Measurements from ENCODE around the gene MEOX1. TPM values are rescaled to one million over a fixed set of nuclear protein-coding genes. Genes with fewer than 3 reads are reported as not detected.

MEOX1 gene
- total and polyA plus RNA-seq, 2 of the 13 experiments (the other 11 are each of a cell fraction or from before 2014, with no cell fraction given) = not detected

GRCh38 chr17:43690624-43691316 lies 29.0 kb upstream of the MEOX1 start (continued):
- TF ChIP-seq ZNF609 (CRISPR knock-in tag; IDR thresholded peaks at IDR 0.05; ENCODE audit: borderline replicate concordance) (0 out of 2 replicates have a peak, but pooled peaks have one; percentile 39), ZSCAN29 (CRISPR knock-in tag; conservative IDR thresholded peaks at IDR 0.05) (no peak), TCF7 (IDR thresholded peaks at IDR 0.05; ENCODE audit: low read depth) (no peak), MATR3 (CRISPR knock-in tag; IDR thresholded peaks at IDR 0.05) (no peak), DPF2 (CRISPR knock-in tag; IDR thresholded peaks at IDR 0.05; ENCODE audit: borderline replicate concordance, low read depth) (peak; percentile 40; the same call in 1 of the 2 replicates), THAP9 (CRISPR knock-in tag; IDR thresholded peaks at IDR 0.05; ENCODE audit: borderline replicate concordance) (no peak), TP53 (CRISPR knock-in tag; conservative IDR thresholded peaks at IDR 0.05) (no peak), NFYC (CRISPR knock-in tag; IDR thresholded peaks at IDR 0.05) (no peak), ZNF891 (CRISPR knock-in tag; IDR thresholded peaks at IDR 0.05) (no peak), ATM (IDR thresholded peaks at IDR 0.05; ENCODE audit: borderline replicate concordance) (no peak), PAF1 (CRISPR knock-in tag; IDR thresholded peaks at IDR 0.05) (no peak), RXRB (CRISPR knock-in tag; IDR thresholded peaks at IDR 0.05; ENCODE audit: borderline replicate concordance) (no peak), ZNF329 (CRISPR knock-in tag; IDR thresholded peaks at IDR 0.05; ENCODE audit: low read depth) (no peak), ZNF441 (CRISPR knock-in tag; IDR thresholded peaks at IDR 0.05; ENCODE audit: borderline replicate concordance) (0 out of 2 replicates have a peak, but pooled peaks have one; percentile 15), ZNF788 (CRISPR knock-in tag; IDR thresholded peaks at IDR 0.05; ENCODE audit: borderline replicate concordance) (0 out of 2 replicates have a peak, but pooled peaks have one; percentile 19), CBX1 (IDR thresholded peaks at IDR 0.05; ENCODE audit: low read depth) (no peak), ZNF720 (CRISPR knock-in tag; IDR thresholded peaks at IDR 0.05) (no peak)
- TF ChIP-seq, protein P1, sequence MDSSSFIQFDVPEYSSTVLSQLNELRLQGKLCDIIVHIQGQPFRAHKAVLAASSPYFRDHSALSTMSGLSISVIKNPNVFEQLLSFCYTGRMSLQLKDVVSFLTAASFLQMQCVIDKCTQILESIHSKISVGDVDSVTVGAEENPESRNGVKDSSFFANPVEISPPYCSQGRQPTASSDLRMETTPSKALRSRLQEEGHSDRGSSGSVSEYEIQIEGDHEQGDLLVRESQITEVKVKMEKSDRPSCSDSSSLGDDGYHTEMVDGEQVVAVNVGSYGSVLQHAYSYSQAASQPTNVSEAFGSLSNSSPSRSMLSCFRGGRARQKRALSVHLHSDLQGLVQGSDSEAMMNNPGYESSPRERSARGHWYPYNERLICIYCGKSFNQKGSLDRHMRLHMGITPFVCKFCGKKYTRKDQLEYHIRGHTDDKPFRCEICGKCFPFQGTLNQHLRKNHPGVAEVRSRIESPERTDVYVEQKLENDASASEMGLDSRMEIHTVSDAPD (CRISPR knock-in tag; IDR thresholded peaks at IDR 0.05) = no peak
- TF ChIP-seq, protein P2, sequence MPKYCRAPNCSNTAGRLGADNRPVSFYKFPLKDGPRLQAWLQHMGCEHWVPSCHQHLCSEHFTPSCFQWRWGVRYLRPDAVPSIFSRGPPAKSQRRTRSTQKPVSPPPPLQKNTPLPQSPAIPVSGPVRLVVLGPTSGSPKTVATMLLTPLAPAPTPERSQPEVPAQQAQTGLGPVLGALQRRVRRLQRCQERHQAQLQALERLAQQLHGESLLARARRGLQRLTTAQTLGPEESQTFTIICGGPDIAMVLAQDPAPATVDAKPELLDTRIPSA (CRISPR knock-in tag; IDR thresholded peaks at IDR 0.05; ENCODE audit: borderline replicate concordance) = no peak
